ENCODE data around the gene KLHDC8B. TPM values are rescaled to one million over a fixed set of nuclear protein-coding genes. Genes with fewer than 3 reads are reported as not detected.

The KLHDC8B gene
- total RNA-seq, 1 experiment from 2014 or later = 6.8 TPM

DNA sequence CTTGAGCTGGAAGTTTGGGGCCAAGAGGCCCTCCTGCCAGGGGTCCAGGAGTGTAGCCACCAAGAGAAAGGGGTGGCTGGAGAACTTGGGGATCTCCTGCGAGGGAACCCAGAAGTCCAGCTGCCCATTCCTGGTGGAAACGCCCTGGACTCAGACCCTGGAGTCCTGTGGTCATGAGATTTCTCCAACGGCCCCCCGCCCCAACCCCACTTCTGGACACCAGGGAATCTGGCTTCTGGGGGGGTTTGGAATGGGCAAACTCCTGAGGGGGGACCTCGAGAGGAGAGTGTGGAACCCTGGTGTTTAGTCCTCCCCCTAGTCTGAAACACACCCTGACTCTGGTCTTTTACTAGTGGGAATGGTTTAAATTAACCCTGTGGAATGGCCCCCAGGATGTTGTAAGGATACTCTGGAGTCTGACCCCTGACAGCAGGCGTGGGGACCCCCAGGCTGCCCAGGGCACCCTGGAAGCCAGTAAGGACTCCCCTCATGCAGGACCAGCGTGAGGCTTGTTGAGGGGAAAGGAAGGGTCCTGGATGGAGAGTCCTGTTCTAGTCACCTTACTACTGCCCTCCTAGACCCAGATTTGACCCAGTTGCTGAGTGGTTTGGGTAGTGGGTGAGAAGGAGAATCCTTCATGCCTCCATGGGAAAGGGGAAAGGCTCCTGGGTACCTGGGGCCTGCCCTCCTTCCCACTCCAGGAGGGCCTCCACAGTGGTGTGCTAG is 540 bp downstream of the KLHDC8B start:
- in situ Hi-C loops (cut with HindIII; ENCODE audit: low pct_unique_long_range_greater_than_20kb, low sequenced_read_pairs) = no loop called here

DNA sequence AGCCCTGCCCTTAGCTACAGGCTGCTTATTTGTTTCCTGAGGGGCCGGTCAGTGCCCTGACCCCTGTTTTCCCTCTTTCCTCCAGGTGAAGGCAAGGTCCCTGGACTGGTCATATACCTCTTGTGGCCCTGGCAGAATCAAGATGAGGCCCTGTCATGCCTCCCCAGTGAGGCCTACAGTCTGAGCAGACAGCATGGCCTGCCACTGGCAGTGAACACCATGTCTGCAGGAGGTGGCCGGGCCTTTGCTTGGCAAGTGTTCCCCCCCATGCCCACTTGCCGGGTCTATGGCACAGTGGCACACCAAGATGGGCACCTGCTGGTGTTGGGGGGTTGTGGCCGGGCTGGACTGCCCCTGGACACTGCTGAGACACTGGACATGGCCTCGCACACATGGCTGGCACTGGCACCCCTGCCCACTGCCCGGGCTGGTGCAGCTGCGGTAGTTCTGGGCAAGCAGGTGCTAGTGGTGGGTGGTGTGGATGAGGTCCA is 1.2 kb downstream of the KLHDC8B start:
- DNase-seq (ENCODE audit: low read depth, low spot score) (no peak), ATAC-seq (no peak)
- no TSS peak for BruUV-seq (replicated peaks)
- ChIA-PET POLR2A (no interaction called here), CTCF (no interaction called here)
- intact Hi-C loops (cut with micrococcal nuclease; ENCODE audit: unreplicated experiment) = no loop called here
- no peak overlapping the region for H3K27ac ChIP-seq (ENCODE audit: low read length)
- H3K9me3 ChIP-seq (ENCODE audit: control insufficient read depth, insufficient read depth, low read depth, low read length) = no peaks in the 10 kb centered on the region
- peaks cover 6% of the 10 kb centered on the region for H3K4me1 ChIP-seq (ENCODE audit: control insufficient read depth, insufficient read depth, low read length)
- TF ChIP-seq TCF7L2 (IDR thresholded peaks at IDR 0.05; ENCODE audit: low read depth, low read length) (no peak), SIN3A (IDR thresholded peaks at IDR 0.05; ENCODE audit: borderline replicate concordance, insufficient read depth, low read depth, low read length) (no peak), POLR2AphosphoS5 (IDR thresholded peaks at IDR 0.05; ENCODE audit: low read depth, low read length) (no peak)
- TF ChIP-seq, protein P1, sequence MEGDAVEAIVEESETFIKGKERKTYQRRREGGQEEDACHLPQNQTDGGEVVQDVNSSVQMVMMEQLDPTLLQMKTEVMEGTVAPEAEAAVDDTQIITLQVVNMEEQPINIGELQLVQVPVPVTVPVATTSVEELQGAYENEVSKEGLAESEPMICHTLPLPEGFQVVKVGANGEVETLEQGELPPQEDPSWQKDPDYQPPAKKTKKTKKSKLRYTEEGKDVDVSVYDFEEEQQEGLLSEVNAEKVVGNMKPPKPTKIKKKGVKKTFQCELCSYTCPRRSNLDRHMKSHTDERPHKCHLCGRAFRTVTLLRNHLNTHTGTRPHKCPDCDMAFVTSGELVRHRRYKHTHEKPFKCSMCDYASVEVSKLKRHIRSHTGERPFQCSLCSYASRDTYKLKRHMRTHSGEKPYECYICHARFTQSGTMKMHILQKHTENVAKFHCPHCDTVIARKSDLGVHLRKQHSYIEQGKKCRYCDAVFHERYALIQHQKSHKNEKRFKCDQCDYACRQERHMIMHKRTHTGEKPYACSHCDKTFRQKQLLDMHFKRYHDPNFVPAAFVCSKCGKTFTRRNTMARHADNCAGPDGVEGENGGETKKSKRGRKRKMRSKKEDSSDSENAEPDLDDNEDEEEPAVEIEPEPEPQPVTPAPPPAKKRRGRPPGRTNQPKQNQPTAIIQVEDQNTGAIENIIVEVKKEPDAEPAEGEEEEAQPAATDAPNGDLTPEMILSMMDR (IDR thresholded peaks at IDR 0.05) = no peak
- TF ChIP-seq, protein P2, sequence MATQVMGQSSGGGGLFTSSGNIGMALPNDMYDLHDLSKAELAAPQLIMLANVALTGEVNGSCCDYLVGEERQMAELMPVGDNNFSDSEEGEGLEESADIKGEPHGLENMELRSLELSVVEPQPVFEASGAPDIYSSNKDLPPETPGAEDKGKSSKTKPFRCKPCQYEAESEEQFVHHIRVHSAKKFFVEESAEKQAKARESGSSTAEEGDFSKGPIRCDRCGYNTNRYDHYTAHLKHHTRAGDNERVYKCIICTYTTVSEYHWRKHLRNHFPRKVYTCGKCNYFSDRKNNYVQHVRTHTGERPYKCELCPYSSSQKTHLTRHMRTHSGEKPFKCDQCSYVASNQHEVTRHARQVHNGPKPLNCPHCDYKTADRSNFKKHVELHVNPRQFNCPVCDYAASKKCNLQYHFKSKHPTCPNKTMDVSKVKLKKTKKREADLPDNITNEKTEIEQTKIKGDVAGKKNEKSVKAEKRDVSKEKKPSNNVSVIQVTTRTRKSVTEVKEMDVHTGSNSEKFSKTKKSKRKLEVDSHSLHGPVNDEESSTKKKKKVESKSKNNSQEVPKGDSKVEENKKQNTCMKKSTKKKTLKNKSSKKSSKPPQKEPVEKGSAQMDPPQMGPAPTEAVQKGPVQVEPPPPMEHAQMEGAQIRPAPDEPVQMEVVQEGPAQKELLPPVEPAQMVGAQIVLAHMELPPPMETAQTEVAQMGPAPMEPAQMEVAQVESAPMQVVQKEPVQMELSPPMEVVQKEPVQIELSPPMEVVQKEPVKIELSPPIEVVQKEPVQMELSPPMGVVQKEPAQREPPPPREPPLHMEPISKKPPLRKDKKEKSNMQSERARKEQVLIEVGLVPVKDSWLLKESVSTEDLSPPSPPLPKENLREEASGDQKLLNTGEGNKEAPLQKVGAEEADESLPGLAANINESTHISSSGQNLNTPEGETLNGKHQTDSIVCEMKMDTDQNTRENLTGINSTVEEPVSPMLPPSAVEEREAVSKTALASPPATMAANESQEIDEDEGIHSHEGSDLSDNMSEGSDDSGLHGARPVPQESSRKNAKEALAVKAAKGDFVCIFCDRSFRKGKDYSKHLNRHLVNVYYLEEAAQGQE (IDR thresholded peaks at IDR 0.05; ENCODE audit: insufficient read depth in 1 of 2, low read depth in 2 of 2, low read length in 1 of 2) = no peak
- H3K27me3 ChIP-seq (ENCODE audit: control insufficient read depth, insufficient read depth, low read length) = no peaks in the 10 kb centered on the region
- peak overlapping the region in 1 of 2 experiments; percentile 57; a peak in 2 of 4 replicates for H3K4me3 ChIP-seq (ENCODE audit: low read depth in 2 of 2, low read length in 2 of 2)
- in situ Hi-C loops (cut with HindIII; ENCODE audit: low pct_unique_long_range_greater_than_20kb, low sequenced_read_pairs) = no loop called here
- no peaks in the 10 kb centered on the region; the same call in 1 of the 2 replicates for H3K36me3 ChIP-seq (ENCODE audit: control insufficient read depth, insufficient read depth, low read length)

More for the DNA sequence above, 540 bp downstream of the KLHDC8B start:
- POLR2A ChIA-PET = no interaction called here
- Histone ChIP-seq H3K9me3 (ENCODE audit: control insufficient read depth, insufficient read depth, low read depth, low read length) (no peaks in the 10 kb centered on the region), H3K4me1 (ENCODE audit: control insufficient read depth, insufficient read depth, low read length) (peaks cover 6% of the 10 kb centered on the region), H3K4me3 (ENCODE audit: low read depth in 2 of 2, low read length in 2 of 2) (peak overlapping the region; percentile 57 to 63), H3K27me3 (ENCODE audit: control insufficient read depth, insufficient read depth, low read length) (no peaks in the 10 kb centered on the region), H3K36me3 (ENCODE audit: control insufficient read depth, insufficient read depth, low read length) (no peaks in the 10 kb centered on the region; the same call in 1 of the 2 replicates), H3K27ac (ENCODE audit: low read length) (peak overlapping the region; percentile 76)
- no peak for TF ChIP-seq SIN3A (IDR thresholded peaks at IDR 0.05; ENCODE audit: borderline replicate concordance, insufficient read depth, low read depth, low read length)
- TF ChIP-seq TCF7L2 (IDR thresholded peaks at IDR 0.05; ENCODE audit: low read depth, low read length) = no peak
- no peak for TF ChIP-seq POLR2AphosphoS5 (IDR thresholded peaks at IDR 0.05; ENCODE audit: low read depth, low read length)
- TF ChIP-seq, protein P1 (IDR thresholded peaks at IDR 0.05) = no peak
- TF ChIP-seq, protein P2 (IDR thresholded peaks at IDR 0.05; ENCODE audit: insufficient read depth in 1 of 2, low read depth in 2 of 2, low read length in 1 of 2) = no peak
- CTCF ChIA-PET = no interaction called here
- no peak for DNase-seq (ENCODE audit: low read depth, low spot score)
- intact Hi-C loops (cut with micrococcal nuclease; ENCODE audit: unreplicated experiment) = no loop called here
- no TSS peak for BruUV-seq (replicated peaks)
- ATAC-seq = no peak

Data from Panc1 (cell line).